Fibroblast of upper back skin (primary cell): ENCODE measurements around the gene PFN3.

Experiments
- DNase-seq: peaks from one replicate; pipeline ENCODE4 v3.0.0-alpha.2; 2013

PFN3 gene, protein sequence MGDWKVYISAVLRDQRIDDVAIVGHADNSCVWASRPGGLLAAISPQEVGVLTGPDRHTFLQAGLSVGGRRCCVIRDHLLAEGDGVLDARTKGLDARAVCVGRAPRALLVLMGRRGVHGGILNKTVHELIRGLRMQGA

DNA sequence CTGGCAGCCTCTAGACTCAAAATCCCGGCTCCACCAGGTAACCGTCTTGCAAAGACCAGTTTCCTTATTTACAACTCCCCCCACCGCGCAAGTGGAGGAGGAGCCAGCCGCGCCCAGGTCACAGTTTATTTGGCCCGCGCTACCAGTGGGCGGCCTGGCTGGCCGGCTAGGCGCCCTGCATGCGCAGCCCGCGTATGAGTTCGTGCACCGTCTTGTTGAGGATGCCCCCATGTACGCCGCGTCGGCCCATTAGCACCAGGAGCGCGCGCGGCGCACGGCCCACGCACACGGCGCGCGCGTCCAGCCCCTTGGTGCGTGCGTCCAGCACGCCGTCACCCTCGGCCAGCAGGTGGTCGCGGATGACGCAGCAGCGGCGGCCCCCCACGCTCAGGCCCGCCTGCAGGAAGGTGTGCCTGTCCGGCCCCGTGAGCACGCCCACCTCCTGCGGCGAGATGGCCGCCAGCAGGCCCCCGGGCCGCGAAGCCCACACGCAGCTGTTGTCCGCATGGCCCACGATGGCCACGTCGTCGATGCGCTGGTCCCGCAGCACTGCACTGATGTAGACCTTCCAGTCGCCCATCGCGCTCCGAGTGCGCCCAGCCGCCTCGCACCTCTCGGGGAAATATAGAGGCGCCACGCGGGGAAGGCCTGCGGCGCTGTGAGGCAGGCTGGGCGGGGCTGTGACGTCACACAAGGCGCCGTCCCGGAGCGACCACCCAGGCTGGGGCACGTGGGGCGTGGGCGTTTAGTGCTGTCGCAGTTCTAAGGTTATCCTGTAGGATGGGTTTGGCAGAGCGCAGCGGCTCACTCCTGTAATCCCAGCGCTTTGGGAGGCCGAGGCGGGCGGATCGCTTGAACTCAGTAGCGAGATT, at the start of gene PFN3:
PFN3 (minus strand) TSS at position 665 of the 872 bp plus-strand sequence; CDS start at position 580, 85 bp downstream.
- DNase-seq, result peak; percentile 33

- DNase-seq, result no peak
Measured at GRCh38 chr5:177449140-177450061, 48.9 kb upstream of the PFN3 start.

DNA sequence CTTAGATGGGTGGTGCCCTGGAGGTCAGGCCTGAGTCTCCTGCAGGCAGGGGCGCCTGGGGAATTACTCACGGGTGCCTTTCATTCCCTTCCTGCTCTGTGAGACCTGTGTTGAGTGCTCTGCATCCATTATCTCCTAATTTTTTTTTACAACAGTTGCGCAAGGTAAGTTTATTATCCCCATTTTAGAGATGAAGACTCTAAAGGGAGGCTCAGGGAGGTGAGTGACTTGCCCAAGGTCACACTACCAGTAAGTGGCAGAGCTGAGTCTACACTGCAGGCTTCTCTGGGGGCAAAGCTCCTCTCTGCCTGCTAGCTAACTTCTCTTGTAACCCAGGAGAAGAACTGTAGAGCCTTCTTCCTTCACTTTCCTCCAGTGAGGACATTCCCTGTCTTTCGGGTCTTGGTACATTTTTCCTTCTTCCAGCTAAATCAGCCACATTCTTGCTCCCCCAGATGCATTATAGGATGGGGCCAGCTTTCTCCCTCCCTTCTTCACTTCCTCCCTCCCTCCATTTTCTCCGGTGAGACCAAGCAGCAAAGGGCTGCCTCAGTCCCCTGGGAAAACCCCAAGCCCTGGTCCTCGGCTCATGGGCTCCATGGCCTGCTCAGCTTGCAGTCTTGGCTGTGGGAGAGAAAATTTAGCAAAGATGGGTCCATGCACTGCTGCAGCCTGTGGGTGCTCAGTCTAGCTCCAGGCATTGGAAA, 47.9 kb upstream of the PFN3 start:
- no peak for DNase-seq

DNA sequence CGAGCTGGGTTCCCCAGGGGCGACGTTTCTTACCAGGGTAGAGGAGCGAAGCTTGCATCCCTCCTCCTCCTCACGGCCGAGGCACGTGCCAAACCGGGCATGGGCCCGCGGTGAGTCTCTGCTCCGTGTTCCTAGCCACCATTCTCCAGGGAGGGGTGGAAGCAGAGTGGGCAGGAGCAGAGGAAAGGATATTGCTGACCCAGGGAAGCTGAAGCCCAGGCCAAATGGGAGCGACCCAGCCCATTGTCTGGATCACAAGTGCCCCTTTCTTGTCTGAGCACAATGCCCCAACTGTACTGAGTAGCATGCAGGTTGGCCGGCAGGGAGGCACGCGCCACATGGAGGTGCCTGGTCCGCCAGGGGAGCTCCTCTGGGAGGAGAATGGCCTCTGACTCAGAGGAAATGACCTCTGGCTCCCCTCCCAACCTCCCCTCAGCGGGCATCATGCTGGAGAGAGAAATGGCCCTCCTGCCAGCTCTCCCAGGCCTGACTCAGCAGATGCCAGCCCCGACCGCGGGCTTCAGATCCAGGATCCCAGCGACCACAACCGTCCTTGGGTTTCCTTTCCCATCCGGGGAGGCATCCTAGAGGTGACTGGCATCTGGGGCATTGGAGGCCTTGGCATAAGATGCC, 47.3 kb upstream of the PFN3 start:
- DNase-seq, result peak; percentile 56

DNA sequence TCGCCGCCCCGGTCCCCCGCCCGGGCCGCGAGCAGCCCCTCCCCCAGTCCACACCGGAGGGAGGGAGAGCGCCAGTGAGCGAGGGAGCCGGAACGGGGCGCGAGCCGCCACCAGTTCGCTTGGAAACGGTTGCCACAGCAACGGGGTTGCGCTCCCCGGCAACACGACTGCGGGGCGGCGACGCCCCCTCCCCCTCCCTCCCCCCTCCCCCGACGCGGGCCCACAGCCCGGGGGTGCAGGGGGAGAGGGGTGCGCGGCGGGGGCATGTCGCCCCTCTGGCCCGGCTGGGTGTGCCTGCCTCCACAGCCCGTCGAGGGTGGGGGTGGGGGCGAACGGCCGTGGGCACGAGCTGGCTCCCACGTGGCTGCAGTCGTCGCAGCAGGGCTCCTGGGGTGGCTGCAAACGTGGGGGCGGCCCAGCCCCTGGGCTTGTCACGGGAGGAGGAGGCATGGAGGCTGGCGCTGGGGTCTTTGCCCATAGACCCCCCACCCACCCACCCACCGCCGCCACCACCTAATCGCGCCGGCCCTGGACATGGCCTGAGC, 46.7 kb upstream of the PFN3 start:
- DNase-seq, result peak; percentile 23

DNA sequence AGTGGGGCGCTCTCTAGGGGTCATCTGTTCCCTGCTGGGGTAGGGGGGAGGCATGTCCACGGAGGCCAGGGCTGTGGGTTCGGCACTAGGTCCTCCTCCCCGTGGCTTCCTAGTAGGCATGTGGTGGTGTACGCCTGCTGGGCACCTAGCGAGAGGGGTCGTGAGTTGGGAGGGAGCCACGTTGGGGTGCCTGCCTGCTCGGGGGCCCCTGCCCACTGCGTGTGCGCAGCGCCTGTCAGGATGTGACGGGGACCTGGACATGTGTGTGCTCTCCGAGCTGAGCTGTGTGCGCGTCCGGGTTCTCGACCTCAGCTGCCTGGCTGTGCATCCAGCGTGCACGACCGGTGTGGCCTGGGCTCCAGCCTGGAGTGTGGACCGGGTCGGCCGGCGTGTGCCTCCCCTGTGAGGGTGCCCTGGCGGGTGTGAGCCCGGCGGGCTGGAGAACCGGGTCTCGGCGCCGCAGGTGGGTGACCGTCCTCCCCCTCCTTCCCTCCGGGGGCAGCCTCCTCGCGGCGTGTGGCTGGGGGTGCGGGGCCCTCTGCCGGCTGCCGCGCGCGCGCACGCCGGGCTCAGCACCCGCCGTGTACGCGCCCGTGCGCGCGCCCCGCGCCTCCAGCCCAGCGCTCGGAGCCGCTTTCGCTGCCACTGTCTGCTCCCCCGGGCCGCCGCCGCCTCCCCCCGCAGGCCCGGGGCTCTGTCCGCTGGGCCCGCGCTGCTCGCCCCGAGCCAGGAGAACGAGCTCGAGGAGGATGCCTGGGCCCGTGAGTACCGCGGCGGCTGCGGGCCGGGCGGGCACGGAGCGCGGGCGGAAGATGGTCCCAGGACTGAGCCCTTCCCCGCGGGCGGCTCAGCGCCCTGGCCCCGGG, 46.0 kb upstream of the PFN3 start, which contains the start of gene PRR7:
PRR7 (plus strand) TSS at position 615 of the 866 bp plus-strand sequence. CDS start 8,254 bp downstream, outside the sequence.
- peak; percentile 57 for DNase-seq

DNA sequence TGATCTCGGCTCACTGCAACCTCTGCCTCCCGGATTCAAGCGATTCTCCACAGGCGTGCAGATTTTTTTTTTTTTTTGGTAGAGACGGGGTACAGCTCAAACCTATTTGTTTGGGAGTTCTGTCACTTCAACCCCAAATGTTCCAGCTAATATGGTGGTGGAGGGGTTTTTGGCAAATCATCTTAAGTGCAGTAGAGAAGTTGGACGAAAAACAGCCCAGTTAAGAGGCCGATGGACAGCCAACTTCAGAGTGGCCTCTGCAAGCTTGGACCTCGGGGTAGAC, 45.4 kb upstream of the PFN3 start:
- no peak for DNase-seq

GRCh38 chr5:177445052-177445916, 44.8 kb upstream of the PFN3 start:
- no peak for DNase-seq

DNA sequence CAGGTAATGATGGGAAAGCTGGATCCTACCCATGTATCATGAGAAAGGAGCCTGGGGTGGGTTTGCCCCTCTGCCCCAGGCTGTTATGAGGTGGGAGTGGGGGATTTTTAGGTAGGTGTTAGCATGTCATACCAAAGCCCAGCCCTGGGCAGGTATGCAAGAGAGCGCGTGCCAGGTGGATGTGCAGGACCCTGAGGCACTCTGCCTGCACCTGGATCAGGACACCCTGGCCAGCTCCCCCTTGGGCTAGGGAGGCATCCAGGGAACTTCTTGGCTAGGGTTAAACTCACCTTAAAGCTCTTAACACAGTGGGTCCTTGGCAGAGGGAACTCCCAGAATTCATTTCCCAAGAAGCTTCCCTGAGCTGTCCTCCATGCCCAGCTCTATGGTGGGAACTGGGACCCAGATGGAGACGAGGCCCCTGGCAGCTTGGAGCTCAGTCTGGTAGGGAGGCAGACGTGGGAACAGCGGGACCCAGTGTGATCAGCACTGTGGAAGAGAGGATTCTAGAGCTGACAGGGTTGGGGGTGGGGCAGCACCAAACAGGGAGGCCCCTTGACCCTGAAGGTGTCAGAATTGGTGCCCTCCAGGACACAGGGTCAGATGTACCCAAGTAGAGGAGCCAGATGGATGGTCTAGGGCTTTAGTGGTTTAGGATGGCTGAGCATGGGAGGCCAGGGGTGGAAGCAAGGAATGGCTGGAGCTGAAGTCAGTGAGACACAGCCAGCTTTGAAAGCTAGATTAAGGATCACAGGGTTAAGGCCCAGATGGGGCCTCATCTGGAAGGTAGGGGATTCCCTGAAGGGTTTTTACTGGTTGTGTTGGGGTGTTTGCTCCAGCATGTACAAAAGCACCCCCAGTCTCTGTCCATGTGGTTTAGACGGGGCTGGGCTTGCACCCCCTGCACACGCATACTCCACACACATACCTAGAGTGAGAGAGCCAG, 43.9 kb upstream of the PFN3 start:
- no peak for DNase-seq

DNA sequence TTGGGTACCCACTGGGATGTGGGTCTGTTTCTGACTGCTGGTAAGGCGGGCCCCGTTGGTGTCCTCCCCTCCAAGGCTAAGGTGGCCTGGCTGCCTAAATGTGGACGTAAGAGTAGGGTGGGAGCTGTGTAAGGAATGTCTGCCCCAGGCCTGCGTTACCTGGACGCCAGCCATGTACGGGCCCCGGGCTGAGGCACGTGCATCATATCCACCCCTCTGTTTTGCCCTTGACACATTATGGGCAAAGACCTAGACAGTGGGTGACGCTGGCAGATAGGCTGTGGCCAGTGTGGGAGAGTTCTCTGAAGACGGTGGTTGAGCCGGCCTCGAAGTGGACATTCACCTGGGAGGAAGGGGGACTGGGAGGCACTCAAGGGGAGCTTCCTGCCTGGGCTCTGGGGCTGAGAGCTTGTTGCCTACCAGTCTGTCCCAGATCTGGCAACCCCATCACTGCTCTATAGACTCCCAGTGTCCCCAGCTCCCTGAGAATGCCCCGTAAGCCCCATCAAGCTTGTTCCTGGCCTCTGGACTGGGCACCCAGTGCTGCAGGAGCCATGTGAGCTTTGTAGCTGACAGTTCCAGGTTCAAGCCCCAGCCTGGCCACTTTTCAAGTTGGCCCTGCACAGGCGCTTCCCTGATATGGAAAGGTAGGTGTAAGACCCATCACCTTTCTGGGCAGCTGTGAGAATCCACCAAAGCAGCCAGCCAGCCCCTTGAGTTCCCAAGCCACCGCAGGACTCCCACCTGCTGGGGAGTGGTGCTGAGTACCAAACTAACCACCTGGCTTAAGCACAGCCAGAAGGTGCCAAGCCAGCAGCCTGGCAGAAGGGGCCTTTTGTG, 42.9 kb upstream of the PFN3 start:
- no peak for DNase-seq

DNA sequence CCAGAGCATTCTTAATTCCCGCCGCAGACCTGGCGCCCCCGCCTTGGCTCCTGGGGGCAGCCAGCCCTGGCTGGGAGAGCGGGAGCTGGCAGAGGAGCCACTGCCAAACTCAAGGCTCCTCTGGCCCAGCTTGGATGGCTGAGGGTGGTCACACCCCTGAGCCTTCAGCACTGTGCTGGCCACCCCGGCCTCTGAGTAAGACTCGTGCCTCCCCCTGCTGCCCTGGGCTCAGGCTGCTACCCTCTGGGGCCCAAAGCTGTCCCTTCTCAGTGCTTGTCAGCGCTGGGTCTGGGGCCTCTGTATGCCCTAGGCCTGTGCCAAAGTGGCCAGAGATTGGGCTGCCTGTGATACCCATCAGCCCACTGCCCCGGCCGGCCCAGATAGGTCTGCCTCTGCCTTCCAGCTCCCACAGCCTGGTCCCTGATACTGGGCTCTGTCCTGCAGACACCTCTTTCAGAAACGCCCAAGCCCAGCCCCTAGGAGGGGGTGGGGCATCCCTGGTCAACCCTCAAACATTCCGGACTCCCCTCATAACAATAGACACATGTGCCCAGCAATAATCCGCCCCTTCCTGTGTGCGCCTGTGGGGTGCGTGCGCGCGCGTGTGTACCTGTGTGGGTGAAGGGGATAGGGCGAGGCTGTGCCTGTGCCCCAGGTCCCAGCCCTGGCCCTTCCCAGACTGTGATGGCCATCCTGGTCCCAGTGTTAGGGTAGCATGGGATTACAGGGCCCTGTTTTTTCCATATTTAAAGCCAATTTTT, 41.8 kb upstream of the PFN3 start:
- DNase-seq, result no peak

DNA sequence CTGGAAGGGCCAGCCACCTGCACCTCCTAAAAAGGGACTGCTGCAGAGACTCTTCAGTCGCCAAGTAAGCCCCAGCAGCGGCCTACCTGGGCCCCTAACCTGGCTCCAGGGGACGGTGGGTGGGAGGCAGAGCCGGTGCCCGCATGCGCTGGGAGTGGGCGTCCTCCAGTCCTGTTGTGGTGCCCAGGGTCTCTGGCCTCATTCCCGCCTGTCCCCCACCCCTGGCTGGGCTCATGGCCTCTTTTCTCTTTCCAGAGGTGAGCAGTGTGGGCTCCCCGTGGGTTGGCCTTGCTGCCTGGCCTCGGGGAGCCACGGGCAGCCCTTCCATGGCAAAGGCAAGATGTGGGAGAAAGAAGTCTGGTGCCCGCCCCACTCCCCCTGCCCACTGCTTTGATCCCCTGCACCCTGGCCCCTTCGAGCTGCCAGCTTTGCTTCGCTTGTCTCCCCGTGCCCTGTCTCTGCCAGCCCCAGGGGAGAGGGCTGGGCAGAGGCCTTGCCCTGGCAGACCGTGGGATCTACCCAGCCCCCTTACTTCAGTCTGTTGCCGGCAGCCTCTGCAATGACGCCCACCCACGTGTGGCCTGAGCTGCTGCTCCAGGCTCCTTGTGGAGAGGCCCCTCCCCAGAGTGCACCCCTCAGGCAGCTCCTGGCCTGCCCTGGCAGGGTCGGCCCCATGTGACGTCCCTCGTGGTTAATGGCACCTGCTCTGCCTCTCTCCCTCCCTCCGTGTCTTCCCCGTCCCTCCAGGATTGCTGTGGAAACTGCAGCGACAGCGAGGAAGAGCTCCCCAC, 40.7 kb upstream of the PFN3 start:
- no peak for DNase-seq

GRCh38 chr5:177440211-177440989, 39.9 kb upstream of the PFN3 start:
- no peak for DNase-seq

DNA sequence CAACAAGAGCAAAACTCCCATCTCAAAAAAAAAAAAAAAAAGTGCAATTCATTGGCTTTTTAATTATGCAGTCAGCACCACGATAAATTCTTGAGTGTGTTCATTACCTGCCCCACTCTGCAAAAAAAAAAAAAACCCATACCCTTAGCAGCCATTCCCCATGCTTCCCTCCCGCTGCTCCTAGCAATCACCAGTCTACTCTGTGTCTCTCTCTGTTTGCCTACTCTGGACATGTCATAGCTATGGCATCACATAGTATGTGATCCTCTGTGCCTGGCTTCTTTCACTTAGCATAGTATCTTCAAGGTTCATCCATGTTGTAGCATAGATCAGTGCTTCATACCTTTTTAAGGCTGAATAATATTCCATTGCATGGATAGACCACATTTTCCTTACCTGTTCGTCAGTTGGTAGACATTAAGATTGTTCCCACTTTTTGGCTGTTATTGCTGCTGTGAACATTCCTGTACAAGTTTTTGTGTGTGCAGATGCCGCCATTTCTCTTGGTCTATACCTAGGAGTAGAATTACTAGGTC, 39.1 kb upstream of the PFN3 start:
- no peak for DNase-seq

- DNase-seq, result no peak
Measured at GRCh38 chr5:177438468-177438867, 38.0 kb upstream of the PFN3 start.
